Renal pelvis (tissue), 4 donors: Measurements from ENCODE around the gene ACTL6B. TPM values are rescaled to one million over a fixed set of nuclear protein-coding genes. Genes with fewer than 3 reads are reported as not detected.
A peak's percentile ranks its signal among the peaks of the same experiment; 100 is the strongest.
"Not testable (repeated sequence)": the region's sequence is repeated elsewhere in the genome, so short reads cannot be mapped to it uniquely, and the experiment has no call there.

Experiments
- DNase-seq: peaks from one replicate; pipeline ENCODE4 v3.0.0-alpha.2; 2013
- polyA plus RNA-seq, 3 donors: library from polyadenylated mRNA; unstranded; fragments of 120-200 nt; gene quantifications; one replicate each; pipeline ENCODE4 v1.2.1, GENCODE V29; 2013; ENCODE audit not compliant: insufficient read length in 3 of 3

Gene ACTL6B
- polyA plus RNA-seq, 3 donors = 0.09 TPM; not detected in 2

- DNase-seq = no peak
These were observed 15.4 kb upstream of the ACTL6B start for GRCh38 chr7:100671353-100672327.

DNA sequence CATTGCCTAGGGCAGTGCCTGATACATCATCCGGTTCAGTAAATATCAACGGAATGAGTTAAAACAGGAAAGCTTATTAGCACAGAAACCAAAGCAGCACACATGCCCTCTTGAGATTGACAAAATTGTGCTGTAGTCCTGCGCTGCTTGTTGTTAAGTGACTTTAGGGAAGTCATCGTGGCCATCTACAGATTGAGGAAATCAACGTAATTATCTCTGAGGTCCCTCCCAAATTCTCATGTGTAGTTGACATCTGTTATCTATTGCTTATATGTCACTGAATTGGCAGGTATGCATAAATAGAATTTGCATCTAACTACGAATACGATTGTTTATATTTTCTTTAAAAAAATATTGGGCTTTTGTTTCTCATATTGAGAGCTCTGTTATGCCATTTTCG is 13.8 kb upstream of the ACTL6B start:
- DNase-seq = no peak

DNA sequence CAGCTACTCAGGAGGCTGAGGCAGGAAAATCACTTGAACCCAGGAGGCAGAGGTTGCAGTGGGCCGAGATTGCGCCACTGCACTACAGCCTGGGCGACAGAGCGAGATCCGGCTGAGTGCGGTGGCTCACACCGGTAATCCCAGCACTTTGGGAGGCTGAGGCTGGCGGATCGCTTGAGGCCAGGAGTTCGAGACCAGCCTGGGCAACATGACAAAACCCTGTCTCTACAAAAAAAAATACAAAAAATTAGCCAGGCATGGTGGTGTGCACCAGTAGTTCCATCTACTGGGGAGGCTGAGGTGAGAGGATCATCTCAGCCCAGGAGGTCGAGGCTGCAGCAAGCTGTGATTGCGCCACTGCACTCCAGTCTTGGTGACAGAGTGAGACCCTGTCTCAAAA is 12.9 kb upstream of the ACTL6B start:
- not testable (repeated sequence) for DNase-seq

- DNase-seq = no peak
These were observed 11.8 kb upstream of the ACTL6B start for GRCh38 chr7:100668069-100668449.

- no peak for DNase-seq
These were observed 11.3 kb upstream of the ACTL6B start for GRCh38 chr7:100667331-100668068.

DNA sequence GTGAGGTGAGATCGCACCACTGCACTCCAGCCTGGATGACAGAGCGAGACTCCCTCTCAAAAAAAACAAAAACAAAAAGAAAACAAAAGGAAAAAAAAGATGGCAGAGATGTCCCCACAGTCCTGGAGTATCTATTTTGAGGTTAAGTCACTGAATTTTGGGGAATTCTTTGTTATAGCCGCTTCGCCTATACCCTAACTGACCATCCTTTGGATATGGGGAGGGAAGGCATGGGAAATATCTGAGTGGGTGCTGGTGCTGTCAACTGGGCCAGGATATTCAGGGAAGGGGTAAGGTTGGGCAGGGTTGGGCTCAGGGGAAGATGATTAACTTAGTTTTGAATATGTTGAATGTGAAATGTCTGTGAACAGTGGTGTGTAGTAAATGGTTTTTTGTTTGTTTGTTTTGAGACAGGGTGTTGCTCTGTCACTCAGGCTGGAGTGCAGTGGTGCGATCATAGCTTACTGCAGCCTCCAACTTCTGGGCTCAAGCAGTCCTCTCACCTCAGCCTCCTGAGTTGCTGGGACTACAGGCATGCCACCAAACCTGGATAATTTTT is 9.0 kb upstream of the ACTL6B start:
- DNase-seq = no peak

DNA sequence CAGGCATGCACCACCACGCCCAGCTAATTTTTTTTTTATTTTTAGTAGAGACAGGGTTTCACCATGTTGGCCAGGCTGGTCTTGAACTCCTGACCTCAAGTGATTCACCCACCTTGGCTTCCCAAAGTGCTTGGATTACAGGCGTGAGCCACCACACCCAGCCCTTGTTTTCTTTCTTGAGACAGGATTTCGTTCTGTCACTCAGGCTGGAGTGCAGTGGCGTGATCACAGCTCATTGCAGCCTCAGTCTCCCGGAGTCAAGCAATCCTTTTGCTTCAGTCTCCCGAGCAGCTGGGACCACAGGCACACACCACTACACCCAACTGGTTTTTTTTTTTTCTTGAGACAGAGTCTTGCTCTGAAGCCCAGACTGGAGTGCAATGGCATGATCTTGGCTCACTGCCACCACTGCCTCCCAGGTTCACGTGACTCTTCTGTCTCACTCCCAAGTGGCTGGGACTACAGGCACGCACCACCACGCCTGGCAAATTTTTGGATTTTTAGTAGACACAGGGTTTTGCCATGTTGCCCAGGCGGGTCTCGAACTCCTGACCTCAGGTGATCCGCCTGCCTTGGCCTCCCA is 6.0 kb upstream of the ACTL6B start:
- not testable (repeated sequence) for DNase-seq

GRCh38 chr7:100654908-100655831 is 1.1 kb downstream of the ACTL6B start:
- DNase-seq = no peak

GRCh38 chr7:100649826-100650565 is 6.3 kb downstream of the ACTL6B start:
- DNase-seq = no peak

- DNase-seq = no peak
These were observed 13.7 kb downstream of the ACTL6B start for GRCh38 chr7:100642534-100642907.

- no peak for DNase-seq
These were observed 14.3 kb downstream of the ACTL6B start for GRCh38 chr7:100641860-100642533.

- DNase-seq = no peak
These were observed 14.8 kb downstream of the ACTL6B start, which contains the start of gene TFR2 for GRCh38 chr7:100641463-100641859. Gene TFR2 (minus strand): TSS chr7:100641552. CDS start chr7:100641509, 43 bp downstream.

- DNase-seq = no peak
These were observed 15.5 kb downstream of the ACTL6B start for GRCh38 chr7:100640517-100641440.

DNA sequence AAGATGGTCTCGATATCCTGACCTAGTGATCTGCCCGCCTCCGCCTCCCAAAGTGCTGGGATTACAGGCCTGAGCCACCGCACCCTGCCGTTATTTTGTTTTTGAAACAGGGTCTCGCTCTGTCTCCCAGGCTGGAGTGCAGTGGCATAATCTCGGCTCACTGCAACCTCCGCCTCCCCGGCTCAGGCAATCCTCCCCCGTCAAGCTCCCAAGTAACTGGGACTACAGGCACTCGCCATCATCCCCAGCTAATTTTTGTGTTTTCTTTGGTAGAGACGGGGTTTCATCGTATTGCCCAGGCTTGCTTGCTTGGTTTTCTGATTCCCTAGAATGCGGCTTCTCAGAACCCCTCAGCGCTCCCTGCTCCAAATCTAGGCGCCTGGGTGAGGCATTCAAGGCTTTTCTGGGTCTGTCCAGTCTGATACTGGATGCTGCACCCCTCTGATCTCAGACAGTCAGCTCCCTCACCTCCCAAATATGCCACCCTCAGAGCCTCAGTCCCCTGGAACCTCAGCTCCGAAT is 16.2 kb downstream of the ACTL6B start:
- no peak for DNase-seq

- DNase-seq = peak; percentile 42
These were observed 23.1 kb downstream of the ACTL6B start for GRCh38 chr7:100632951-100633717.

GRCh38 chr7:100630066-100630465 is 26.2 kb downstream of the ACTL6B start:
- DNase-seq = no peak

GRCh38 chr7:100629117-100629716 is 27.0 kb downstream of the ACTL6B start:
- no peak for DNase-seq
